ENCODE results near the gene CLN6. TPM values are rescaled to one million over a fixed set of nuclear protein-coding genes. Genes with fewer than 3 reads are reported as not detected.

CLN6 gene
- total and polyA plus RNA-seq, 10 donors: 9.8 to 38.6 (median 27.1) TPM

- Histone ChIP-seq H3K9me3 (no peaks in the 10 kb centered on the region), H3K27ac (no peak overlapping the region), H3K4me1 (peaks cover 0 to 18% (median under 1%) of the 10 kb centered on the region in 6 donors), H3K36me3 (peaks cover 0 to 45% (median 0%) of the 10 kb centered on the region in 6 donors), H3K4me3 (no peak overlapping the region), H3K27me3 (replicated peaks in 1 of 7) (no peaks in the 10 kb centered on the region)
- DNase-seq: no peak
- intact Hi-C loops (cut with DNase I; ENCODE audit: low total_unique reads): no loop called here
- no peak for TF ChIP-seq POLR2AphosphoS5 (IDR thresholded peaks at IDR 0.05)
- TF ChIP-seq CTCF (IDR thresholded peaks at IDR 0.05 in 8 of 11, conservative IDR thresholded peaks at IDR 0.05 in 3 of 11): no peak
- TF ChIP-seq POLR2A (IDR thresholded peaks at IDR 0.05): no peak
- WGBS, 5 donors: 75 to 97% (median 93%) methylated on average over 9 of the region's 9 CpGs
Observed at GRCh38 chr15:68218847-68219798, 10.4 kb downstream of the CLN6 start.

- peaks cover 0 to 18% (median 0%) of the 10 kb centered on the region in 6 donors for H3K4me1 ChIP-seq
- H3K36me3 ChIP-seq: peaks cover 0 to 53% (median 0%) of the 10 kb centered on the region in 6 donors
- peak overlapping the region in 1 of 8 donors; percentile 21 for H3K27ac ChIP-seq
- intact Hi-C loops (cut with DNase I; ENCODE audit: low total_unique reads): no loop called here
- peak; percentile 21 for DNase-seq
- no peak overlapping the region for H3K4me3 ChIP-seq
- TF ChIP-seq POLR2AphosphoS5 (IDR thresholded peaks at IDR 0.05) (no peak), POLR2A (IDR thresholded peaks at IDR 0.05) (no peak)
- H3K9me3 ChIP-seq: no peaks in the 10 kb centered on the region
- H3K27me3 ChIP-seq (replicated peaks in 1 of 7): no peaks in the 10 kb centered on the region
- 91 to 94% (median 92%) methylated on average over 8 of the region's 8 CpGs for WGBS, 5 donors
Observed at GRCh38 chr15:68218331-68218730, 11.2 kb downstream of the CLN6 start.

GRCh38 chr15:68217341-68217740, 12.2 kb downstream of the CLN6 start:
- Histone ChIP-seq H3K9me3 (no peaks in the 10 kb centered on the region), H3K27me3 (replicated peaks in 1 of 7) (no peaks in the 10 kb centered on the region), H3K36me3 (peaks cover 0 to 57% (median 0%) of the 10 kb centered on the region in 6 donors), H3K27ac (peak overlapping the region in 1 of 8 donors; percentile 21), H3K4me1 (peaks cover 0 to 18% (median 0%) of the 10 kb centered on the region in 6 donors), H3K4me3 (no peak overlapping the region)
- TF ChIP-seq POLR2AphosphoS5 (IDR thresholded peaks at IDR 0.05) (no peak), CTCF (IDR thresholded peaks at IDR 0.05 in 8 of 11, conservative IDR thresholded peaks at IDR 0.05 in 3 of 11) (no peak), POLR2A (IDR thresholded peaks at IDR 0.05) (no peak)
- 69 to 84% (median 80%) methylated on average over 4 of the region's 4 CpGs for WGBS, 5 donors
- intact Hi-C loops (cut with DNase I; ENCODE audit: low total_unique reads): no loop called here
- DNase-seq: no peak

- H3K9me3 ChIP-seq: no peaks in the 10 kb centered on the region
- H3K4me3 ChIP-seq: no peak overlapping the region
- 65 to 82% (median 73%) methylated on average over 6 of the region's 6 CpGs for WGBS, 5 donors
- H3K27me3 ChIP-seq (replicated peaks in 1 of 7): no peaks in the 10 kb centered on the region
- intact Hi-C loops (cut with DNase I; ENCODE audit: low total_unique reads): loop anchor here (5.0 kb wide), 1 partner anchor 353 kb away; no protein-coding TSS in a partner anchor
- H3K27ac ChIP-seq: peak overlapping the region in 2 of 8 donors; percentile 44 to 48
- TF ChIP-seq POLR2AphosphoS5 (IDR thresholded peaks at IDR 0.05) (no peak), POLR2A (IDR thresholded peaks at IDR 0.05) (no peak), CTCF (IDR thresholded peaks at IDR 0.05 in 8 of 11, conservative IDR thresholded peaks at IDR 0.05 in 3 of 11) (no peak)
- H3K4me1 ChIP-seq: peaks cover 0 to 31% (median 11%) of the 10 kb centered on the region in 6 donors
- peaks cover 0 to 66% (median 0%) of the 10 kb centered on the region in 6 donors for H3K36me3 ChIP-seq
- peak; percentile 35 for DNase-seq
Observed at GRCh38 chr15:68214838-68215254, 14.7 kb downstream of the CLN6 start.

All from spleen (tissue), 11 donors.